Ishikawa (cell line): Measurements from ENCODE around the gene MUC5B.

Experiments
- CEBPB ChIP-seq: IDR thresholded peaks from 2 replicates; pipeline ENCODE4 v1.6.1; 2012
- EP300 ChIP-seq: IDR thresholded peaks from 2 replicates; pipeline ENCODE4 v1.6.1; 2012; ENCODE audit warnings: borderline replicate concordance
- FOXM1 ChIP-seq: IDR thresholded peaks from 2 replicates; pipeline ENCODE4 v1.6.1; 2012; ENCODE audit warnings: low read depth, borderline replicate concordance
- NFIC ChIP-seq: IDR thresholded peaks from 2 replicates; pipeline ENCODE4 v1.6.1; 2012
- TAF1 ChIP-seq: IDR thresholded peaks from 2 replicates; pipeline ENCODE4 v1.6.1; 2012; ENCODE audit warnings: low read depth, mild to moderate bottlenecking
- TF ChIP-seq, protein P1 (sequence below): IDR thresholded peaks from 2 replicates; pipeline ENCODE4 v1.6.1; 2012; ENCODE audit warnings: low read depth, mild to moderate bottlenecking

- TF ChIP-seq, protein P1, sequence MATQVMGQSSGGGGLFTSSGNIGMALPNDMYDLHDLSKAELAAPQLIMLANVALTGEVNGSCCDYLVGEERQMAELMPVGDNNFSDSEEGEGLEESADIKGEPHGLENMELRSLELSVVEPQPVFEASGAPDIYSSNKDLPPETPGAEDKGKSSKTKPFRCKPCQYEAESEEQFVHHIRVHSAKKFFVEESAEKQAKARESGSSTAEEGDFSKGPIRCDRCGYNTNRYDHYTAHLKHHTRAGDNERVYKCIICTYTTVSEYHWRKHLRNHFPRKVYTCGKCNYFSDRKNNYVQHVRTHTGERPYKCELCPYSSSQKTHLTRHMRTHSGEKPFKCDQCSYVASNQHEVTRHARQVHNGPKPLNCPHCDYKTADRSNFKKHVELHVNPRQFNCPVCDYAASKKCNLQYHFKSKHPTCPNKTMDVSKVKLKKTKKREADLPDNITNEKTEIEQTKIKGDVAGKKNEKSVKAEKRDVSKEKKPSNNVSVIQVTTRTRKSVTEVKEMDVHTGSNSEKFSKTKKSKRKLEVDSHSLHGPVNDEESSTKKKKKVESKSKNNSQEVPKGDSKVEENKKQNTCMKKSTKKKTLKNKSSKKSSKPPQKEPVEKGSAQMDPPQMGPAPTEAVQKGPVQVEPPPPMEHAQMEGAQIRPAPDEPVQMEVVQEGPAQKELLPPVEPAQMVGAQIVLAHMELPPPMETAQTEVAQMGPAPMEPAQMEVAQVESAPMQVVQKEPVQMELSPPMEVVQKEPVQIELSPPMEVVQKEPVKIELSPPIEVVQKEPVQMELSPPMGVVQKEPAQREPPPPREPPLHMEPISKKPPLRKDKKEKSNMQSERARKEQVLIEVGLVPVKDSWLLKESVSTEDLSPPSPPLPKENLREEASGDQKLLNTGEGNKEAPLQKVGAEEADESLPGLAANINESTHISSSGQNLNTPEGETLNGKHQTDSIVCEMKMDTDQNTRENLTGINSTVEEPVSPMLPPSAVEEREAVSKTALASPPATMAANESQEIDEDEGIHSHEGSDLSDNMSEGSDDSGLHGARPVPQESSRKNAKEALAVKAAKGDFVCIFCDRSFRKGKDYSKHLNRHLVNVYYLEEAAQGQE: no peak
- TF ChIP-seq EP300 (no peak), TAF1 (no peak), CEBPB (no peak), NFIC (no peak), FOXM1 (no peak)
These were observed 70.1 kb downstream of the MUC5B start for GRCh38 chr11:1292644-1293618.
